HG02571 (cell line): Measurements from ENCODE around the gene TTPAL.

ENCODE experiments used
- ATAC-seq: cut with Tn5 transposase; IDR thresholded peaks from one replicate; pipeline ENCODE4 v1.9.1; 2021; ENCODE audit warnings: mild to moderate bottlenecking, moderate library complexity; ENCODE audit not compliant: unreplicated experiment

TTPAL gene

DNA sequence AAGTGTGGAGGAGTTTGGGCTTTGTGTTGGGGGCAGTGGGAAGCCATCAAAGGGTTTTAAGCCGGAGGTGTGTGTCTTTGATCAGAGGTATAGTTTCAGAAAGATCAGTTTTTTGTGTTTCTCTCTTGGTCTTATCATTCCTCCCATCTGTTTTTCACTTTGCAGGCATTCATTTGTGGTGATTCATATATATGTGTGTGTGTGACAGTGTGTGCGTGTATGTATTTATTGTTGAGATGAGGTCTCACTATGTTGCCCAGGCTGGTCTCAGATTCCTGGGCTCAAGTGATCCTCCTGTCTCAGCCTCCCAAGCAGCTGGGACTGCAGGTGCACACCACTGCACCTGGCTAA lies 57.3 kb downstream of the TTPAL start:
- ATAC-seq = no peak

DNA sequence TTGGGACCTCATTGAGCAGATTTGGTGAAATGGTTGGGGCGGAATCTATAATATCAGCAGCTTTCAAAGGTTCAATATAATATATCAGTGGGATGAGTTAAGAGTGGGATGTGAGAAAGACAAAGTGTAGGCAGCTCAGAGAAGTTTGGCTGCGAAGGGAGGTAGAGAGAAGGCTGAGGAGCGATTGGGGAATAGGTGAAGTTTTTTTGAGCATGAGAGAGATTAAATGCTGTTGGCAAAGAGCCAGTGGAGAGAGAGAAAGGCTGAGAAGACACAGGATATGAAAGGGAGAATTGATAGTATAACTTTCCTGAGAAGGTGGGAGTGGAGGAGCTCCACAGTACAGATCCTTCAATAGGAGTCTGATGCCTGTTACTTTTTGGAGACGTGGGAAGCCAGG lies 58.3 kb downstream of the TTPAL start:
- ATAC-seq = no peak

DNA sequence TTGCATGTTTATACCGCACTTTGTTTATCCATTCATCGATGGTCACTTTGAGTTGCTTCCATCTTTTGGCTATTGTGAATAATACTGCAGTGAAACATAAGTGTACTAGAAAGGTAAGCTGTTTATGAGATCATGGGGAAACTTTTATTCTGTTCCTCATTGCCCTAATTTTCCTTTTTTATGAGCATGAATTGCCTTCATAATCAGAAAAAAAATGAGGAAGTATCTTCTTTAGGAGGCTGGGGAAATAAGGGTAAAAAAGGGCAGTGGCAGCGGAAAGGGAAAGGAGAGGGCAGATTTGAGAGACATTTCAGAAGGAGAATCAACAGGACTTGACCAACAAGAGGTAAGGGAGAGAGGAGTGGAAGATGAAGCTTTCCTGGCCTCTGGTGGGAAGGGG lies 60.5 kb downstream of the TTPAL start:
- no peak for ATAC-seq

DNA sequence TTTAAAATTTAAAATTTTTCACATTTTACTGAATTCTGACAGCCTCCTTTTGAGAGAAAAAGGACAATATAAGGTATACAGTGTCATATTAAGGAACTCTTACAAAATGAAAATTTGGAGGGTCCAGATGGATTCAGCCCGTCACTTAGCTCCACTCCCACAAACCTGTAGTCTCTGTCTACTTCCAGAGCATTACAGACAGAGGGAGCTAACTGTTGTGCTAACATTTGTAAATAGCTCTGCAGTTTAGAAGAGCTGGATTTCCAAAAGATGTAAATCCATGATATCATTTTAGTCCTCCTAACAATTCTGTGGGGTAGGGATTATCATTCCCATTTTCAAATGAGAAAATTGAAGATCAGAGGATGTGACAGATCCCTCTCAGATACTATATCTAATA lies 62.3 kb downstream of the TTPAL start:
- no peak for ATAC-seq

GRCh38 chr20:44540834-44541233 lies 65.2 kb downstream of the TTPAL start:
- no peak for ATAC-seq

DNA sequence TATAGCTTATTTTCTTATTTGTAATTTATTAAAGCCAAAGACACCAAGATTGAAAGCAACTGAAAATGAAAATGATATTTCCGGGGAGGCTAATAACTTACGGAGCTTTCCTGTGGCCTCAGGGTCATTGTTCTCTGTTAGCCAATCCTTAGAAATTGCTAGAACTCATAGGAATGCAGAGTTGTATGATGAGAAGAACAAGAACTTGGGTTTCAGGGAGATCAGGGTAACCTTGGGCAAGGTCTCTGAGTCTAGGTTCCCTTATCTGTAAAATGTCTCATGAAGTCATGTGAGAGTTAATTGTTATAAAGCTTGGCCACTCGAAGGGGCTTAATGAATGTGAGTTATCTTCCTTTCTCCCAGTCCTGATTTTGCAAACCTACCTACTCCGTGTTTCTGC lies 66.3 kb downstream of the TTPAL start:
- no peak for ATAC-seq

DNA sequence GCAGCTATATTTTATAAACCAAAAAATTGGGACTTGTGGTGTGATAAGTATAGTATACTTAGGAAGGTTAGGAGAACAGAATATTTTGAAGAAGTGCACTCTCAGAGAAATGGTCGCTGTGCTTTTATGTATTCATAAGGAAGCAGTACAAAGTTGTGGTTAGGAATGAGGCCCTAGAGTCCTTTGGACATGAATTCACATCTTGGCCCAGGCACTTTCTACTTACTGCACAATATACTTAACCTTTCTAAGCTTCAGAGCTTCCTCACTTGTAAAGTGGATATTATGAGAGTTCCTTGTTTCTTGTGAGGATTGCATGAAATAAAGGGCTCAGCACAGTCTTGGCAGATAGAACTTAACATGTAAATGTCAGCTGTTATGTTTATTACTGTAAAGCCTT lies 67.2 kb downstream of the TTPAL start:
- no peak for ATAC-seq

- ATAC-seq = no peak
Observed at GRCh38 chr20:44543358-44543757, 67.7 kb downstream of the TTPAL start.
